ENCODE results near the gene PIMREG. TPM values are rescaled to one million over a fixed set of nuclear protein-coding genes. Genes with fewer than 3 reads are reported as not detected.

PIMREG gene
- total and polyA plus RNA-seq, 4 donors: 0.35 to 3.0 (median 0.71) TPM

DNA sequence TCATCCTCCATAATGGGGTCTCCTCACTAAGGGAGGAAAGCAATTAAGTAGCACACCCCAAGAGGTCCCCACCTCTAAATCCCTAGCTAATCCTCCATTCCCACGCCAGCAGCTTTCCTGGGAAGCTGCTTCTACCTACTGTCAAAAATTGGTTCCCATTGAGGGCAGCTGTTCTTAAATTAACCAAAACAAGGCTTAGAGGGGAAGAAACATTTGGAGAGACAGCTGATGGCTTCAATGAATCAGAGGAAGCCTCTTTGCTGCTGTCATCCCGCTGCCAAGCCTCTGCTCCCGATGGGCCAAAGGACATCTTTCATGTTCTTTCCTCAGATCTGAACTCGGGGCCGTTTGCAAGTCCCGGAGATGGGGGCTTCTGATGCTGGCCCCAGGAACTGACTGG lies 36.0 kb upstream of the PIMREG start:
- 69 to 78% methylated on average over 6 of the region's 6 CpGs for WGBS, 2 donors
- H3K36me3 ChIP-seq (ENCODE audit: control insufficient read depth in 4 of 4, insufficient read depth in 4 of 4, low read length in 4 of 4): no peaks in the 10 kb centered on the region
- ATAC-seq (ENCODE audit: insufficient read depth, low FRiP score) (no peak), DNase-seq (no peak)
- H3K9me3 ChIP-seq (ENCODE audit: control insufficient read depth in 4 of 4, insufficient read depth in 3 of 4, low read length in 3 of 4): no peaks in the 10 kb centered on the region
- TF ChIP-seq, protein P1, sequence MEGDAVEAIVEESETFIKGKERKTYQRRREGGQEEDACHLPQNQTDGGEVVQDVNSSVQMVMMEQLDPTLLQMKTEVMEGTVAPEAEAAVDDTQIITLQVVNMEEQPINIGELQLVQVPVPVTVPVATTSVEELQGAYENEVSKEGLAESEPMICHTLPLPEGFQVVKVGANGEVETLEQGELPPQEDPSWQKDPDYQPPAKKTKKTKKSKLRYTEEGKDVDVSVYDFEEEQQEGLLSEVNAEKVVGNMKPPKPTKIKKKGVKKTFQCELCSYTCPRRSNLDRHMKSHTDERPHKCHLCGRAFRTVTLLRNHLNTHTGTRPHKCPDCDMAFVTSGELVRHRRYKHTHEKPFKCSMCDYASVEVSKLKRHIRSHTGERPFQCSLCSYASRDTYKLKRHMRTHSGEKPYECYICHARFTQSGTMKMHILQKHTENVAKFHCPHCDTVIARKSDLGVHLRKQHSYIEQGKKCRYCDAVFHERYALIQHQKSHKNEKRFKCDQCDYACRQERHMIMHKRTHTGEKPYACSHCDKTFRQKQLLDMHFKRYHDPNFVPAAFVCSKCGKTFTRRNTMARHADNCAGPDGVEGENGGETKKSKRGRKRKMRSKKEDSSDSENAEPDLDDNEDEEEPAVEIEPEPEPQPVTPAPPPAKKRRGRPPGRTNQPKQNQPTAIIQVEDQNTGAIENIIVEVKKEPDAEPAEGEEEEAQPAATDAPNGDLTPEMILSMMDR (IDR thresholded peaks at IDR 0.05; ENCODE audit: control extremely low read depth, extremely low read depth): no peak
- H3K4me3 ChIP-seq: no peak overlapping the region
- H3K9ac ChIP-seq (ENCODE audit: insufficient read depth in 1 of 2, low read length in 2 of 2): no peak overlapping the region
- no peaks in the 10 kb centered on the region for H3K4me1 ChIP-seq (ENCODE audit: control insufficient read depth in 5 of 5, insufficient read depth in 5 of 5, low read length in 5 of 5)
- H3K27me3 ChIP-seq (ENCODE audit: control insufficient read depth in 3 of 3, insufficient read depth in 3 of 3, low read length in 2 of 3): no peaks in the 10 kb centered on the region
- H3K27ac ChIP-seq (ENCODE audit: low read depth in 1 of 2, low read length in 1 of 2): no peak overlapping the region

DNA sequence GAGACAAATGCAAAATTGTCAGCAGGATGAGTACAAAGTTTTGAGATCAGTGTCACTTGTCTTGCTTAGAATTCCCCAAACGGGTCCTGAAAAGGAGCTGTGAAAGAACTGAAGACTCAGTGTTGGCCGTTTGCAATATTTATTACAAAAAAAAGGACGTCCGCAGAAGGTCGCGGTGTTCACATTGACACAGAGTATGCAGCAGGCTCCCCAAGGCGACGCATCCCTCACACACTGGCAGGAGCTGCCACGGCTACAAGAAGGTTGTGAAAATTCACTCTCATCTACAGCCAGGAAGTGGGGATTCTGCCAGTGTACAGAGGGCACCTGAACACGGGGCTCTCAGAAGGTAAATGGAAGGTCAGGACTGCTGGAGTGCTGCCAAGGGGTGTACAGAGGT lies 35.5 kb upstream of the PIMREG start:
- Histone ChIP-seq H3K4me1 (ENCODE audit: control insufficient read depth in 5 of 5, insufficient read depth in 5 of 5, low read length in 5 of 5) (no peaks in the 10 kb centered on the region), H3K9ac (ENCODE audit: insufficient read depth in 1 of 2, low read length in 2 of 2) (no peak overlapping the region), H3K36me3 (ENCODE audit: control insufficient read depth in 4 of 4, insufficient read depth in 4 of 4, low read length in 4 of 4) (no peaks in the 10 kb centered on the region), H3K4me3 (no peak overlapping the region), H3K27me3 (ENCODE audit: control insufficient read depth in 3 of 3, insufficient read depth in 3 of 3, low read length in 2 of 3) (no peaks in the 10 kb centered on the region), H3K9me3 (ENCODE audit: control insufficient read depth in 4 of 4, insufficient read depth in 3 of 4, low read length in 3 of 4) (no peaks in the 10 kb centered on the region), H3K27ac (ENCODE audit: low read depth in 1 of 2, low read length in 1 of 2) (no peak overlapping the region)
- DNase-seq (no peak), ATAC-seq (ENCODE audit: insufficient read depth, low FRiP score) (no peak)
- TF ChIP-seq, protein P1 (IDR thresholded peaks at IDR 0.05; ENCODE audit: control extremely low read depth, extremely low read depth): no peak
- 64 to 71% methylated on average over 10 of the region's 10 CpGs for WGBS, 2 donors

DNA sequence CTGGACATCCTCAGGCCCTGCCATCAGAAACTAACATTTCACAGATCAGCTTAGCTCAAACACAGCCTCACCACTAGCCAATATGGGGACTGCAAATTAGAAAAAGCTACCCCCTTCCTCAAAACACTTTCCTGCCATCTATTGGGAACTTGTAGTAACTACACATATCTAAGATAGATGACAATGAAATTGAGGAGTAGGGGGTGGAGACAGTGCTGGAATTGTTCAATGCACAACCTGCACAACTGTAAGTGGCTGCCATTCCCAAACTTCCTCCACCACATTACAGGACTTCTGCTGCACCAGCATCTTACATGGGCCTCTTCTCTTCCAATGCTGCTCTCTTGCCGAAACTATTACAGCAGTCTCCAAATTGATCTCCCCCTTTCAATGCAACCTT lies 31.2 kb upstream of the PIMREG start:
- no peak overlapping the region for H3K4me3 ChIP-seq
- no peak for ATAC-seq (ENCODE audit: insufficient read depth, low FRiP score)
- no peaks in the 10 kb centered on the region for H3K36me3 ChIP-seq (ENCODE audit: control insufficient read depth in 4 of 4, insufficient read depth in 4 of 4, low read length in 4 of 4)
- no peak overlapping the region for H3K9ac ChIP-seq (ENCODE audit: insufficient read depth in 1 of 2, low read length in 2 of 2)
- H3K9me3 ChIP-seq (ENCODE audit: control insufficient read depth in 4 of 4, insufficient read depth in 3 of 4, low read length in 3 of 4): no peaks in the 10 kb centered on the region
- no peaks in the 10 kb centered on the region for H3K4me1 ChIP-seq (ENCODE audit: control insufficient read depth in 5 of 5, insufficient read depth in 5 of 5, low read length in 5 of 5)
- 91 to 96% methylated on average over 1 of the region's 1 CpG for WGBS, 2 donors
- no peak overlapping the region for H3K27ac ChIP-seq (ENCODE audit: low read depth in 1 of 2, low read length in 1 of 2)
- no peaks in the 10 kb centered on the region for H3K27me3 ChIP-seq (ENCODE audit: control insufficient read depth in 3 of 3, insufficient read depth in 3 of 3, low read length in 2 of 3)
- TF ChIP-seq, protein P1 (IDR thresholded peaks at IDR 0.05; ENCODE audit: control extremely low read depth, extremely low read depth): no peak
- DNase-seq: peak in 2 of 3 donors; percentile 9 to 20

DNA sequence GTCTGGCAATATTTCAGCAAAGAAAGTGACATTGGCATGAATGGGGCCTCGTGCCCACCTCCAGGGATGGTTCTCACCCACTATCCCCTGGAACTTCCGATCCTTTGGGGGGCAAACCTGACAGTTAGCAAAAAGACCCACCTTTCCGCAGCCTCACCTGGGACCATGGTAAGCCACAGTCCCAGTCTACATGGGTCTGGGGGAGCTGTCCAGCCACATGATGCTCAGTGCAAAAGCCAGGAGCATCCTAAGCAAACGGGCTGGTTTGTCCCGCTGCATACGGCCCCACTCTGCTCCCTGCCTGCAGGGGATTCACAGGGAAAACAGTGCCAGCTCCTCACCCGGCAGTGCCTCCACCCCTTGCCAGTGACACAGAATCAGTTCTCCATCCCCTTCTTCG lies 28.6 kb upstream of the PIMREG start:
- WGBS, 2 donors: 76 to 91% methylated on average over 8 of the region's 8 CpGs
- Histone ChIP-seq H3K4me3 (no peak overlapping the region), H3K9me3 (ENCODE audit: control insufficient read depth in 4 of 4, insufficient read depth in 3 of 4, low read length in 3 of 4) (no peaks in the 10 kb centered on the region), H3K27ac (ENCODE audit: low read depth in 1 of 2, low read length in 1 of 2) (no peak overlapping the region), H3K9ac (ENCODE audit: insufficient read depth in 1 of 2, low read length in 2 of 2) (no peak overlapping the region), H3K4me1 (ENCODE audit: control insufficient read depth in 5 of 5, insufficient read depth in 5 of 5, low read length in 5 of 5) (no peaks in the 10 kb centered on the region), H3K36me3 (ENCODE audit: control insufficient read depth in 4 of 4, insufficient read depth in 4 of 4, low read length in 4 of 4) (no peaks in the 10 kb centered on the region), H3K27me3 (ENCODE audit: control insufficient read depth in 3 of 3, insufficient read depth in 3 of 3, low read length in 2 of 3) (peaks cover 0 to 3% (median 0%) of the 10 kb centered on the region in 3 donors)
- ATAC-seq (ENCODE audit: insufficient read depth, low FRiP score): no peak
- no peak for DNase-seq
- TF ChIP-seq, protein P1 (IDR thresholded peaks at IDR 0.05; ENCODE audit: control extremely low read depth, extremely low read depth): no peak
